Activated naive CD4-positive, alpha-beta T cell treated with Interleukin-2 at 50 U/mL for 16 hours (primary cell): ENCODE data around the gene NPHP1.
"Not testable (repeated sequence)": the region's sequence is repeated elsewhere in the genome, so short reads cannot be mapped to it uniquely, and the experiment has no call there.

ENCODE experiments used
- DNase-seq: peaks from one replicate; pipeline ENCODE4 v3.0.0-alpha.2; 2020

Gene NPHP1

DNA sequence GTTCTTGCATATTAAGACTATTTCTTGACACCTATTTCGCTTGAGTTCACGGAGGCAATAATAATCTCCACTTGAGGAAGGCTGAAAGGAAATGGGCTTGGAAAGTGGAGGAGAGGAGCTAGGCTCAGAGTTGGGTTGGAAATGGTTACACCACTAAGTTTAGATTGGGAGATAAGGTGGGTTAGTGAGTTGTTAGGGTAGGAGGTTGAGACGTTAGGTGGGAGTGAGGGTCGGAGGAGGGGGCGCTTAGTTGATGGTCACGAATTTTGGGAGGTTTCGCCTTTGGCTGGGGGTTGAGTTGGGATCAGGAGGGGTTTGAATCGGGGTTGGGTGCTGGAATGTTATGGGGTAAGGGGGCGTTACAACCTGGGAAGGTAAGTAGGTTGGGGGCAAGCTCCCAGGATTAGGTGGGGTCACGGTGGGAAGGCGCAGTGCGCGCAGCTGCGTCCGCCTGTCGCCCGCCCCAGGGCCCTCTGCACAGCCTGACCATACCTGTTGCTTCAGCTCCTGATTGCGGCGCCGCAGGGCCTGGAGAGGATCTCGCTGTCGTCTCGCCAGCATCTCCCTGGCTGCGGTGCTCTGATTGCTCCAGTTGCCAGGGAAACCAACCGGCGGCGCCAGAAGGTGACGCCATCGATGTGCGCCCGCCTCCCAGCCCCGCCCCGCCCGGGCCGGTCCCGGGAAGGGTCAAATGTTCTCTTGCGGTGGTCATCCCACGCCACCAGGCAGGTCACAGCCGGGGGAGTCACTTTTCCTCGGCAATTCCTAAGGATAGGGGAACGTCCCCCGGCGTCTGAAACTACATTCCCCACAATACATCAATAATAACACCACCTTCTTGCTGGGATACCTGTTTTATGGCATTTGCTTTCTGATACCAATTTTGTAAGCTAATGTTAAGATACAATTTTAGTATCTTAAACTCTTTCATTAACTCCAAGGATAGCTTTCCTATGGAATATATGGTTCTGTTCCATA lies at the start of gene NPHP1:
TSS of gene NPHP1 (minus strand) at position 606 of the 978 bp plus-strand sequence. CDS start at position 561, 45 bp downstream.
- DNase-seq = peak; percentile 86

- not testable (repeated sequence) for DNase-seq
Measured at GRCh38 chr2:110248081-110248795, 43.4 kb upstream of the NPHP1 start.

GRCh38 chr2:110245488-110246435 lies 40.9 kb upstream of the NPHP1 start:
- DNase-seq = not testable (repeated sequence)

GRCh38 chr2:110243283-110243682 lies 38.5 kb upstream of the NPHP1 start:
- DNase-seq = not testable (repeated sequence)

DNA sequence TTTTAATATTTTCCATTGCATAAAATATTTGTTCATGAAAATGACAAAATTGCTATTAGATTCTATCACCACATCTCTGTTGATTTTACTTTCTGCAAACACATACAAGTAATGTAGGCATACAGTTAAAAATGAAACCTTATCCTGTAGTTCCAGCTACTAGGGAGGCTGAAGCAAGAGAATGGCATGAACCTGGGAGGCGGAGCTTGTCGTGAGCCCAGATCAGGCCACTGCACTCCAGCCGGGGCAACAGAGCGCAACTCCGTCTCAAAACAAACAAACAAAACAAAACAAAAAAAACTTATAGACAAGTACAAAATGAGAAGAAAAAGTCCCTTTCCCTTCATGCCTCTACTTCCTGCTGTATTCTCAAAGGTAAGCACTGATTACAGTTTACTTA lies 29.7 kb upstream of the NPHP1 start:
- DNase-seq = not testable (repeated sequence)

GRCh38 chr2:110229886-110230285 lies 25.1 kb upstream of the NPHP1 start:
- not testable (repeated sequence) for DNase-seq

GRCh38 chr2:110222626-110223025 lies 17.8 kb upstream of the NPHP1 start:
- not testable (repeated sequence) for DNase-seq

- DNase-seq = no peak
Measured at GRCh38 chr2:110221938-110222337, 17.1 kb upstream of the NPHP1 start.

DNA sequence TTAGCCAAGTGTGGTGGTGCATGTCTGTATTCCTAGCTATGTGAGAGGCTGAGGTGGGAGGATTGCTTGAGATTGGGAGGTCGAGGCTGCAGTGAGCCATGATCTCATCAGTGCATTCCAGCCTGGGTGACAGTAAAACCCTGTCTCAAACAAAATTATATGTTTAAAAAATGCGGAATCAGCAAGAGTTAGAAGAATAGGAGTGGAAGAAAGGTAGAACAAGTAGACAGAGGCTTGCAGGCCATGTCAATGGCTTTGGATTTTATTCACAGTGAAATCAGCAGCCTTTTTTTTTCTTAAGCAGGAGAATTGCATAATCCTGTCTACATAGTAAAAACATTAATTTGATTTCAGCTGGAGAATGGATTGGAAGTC lies 15.4 kb upstream of the NPHP1 start:
- no peak for DNase-seq

DNA sequence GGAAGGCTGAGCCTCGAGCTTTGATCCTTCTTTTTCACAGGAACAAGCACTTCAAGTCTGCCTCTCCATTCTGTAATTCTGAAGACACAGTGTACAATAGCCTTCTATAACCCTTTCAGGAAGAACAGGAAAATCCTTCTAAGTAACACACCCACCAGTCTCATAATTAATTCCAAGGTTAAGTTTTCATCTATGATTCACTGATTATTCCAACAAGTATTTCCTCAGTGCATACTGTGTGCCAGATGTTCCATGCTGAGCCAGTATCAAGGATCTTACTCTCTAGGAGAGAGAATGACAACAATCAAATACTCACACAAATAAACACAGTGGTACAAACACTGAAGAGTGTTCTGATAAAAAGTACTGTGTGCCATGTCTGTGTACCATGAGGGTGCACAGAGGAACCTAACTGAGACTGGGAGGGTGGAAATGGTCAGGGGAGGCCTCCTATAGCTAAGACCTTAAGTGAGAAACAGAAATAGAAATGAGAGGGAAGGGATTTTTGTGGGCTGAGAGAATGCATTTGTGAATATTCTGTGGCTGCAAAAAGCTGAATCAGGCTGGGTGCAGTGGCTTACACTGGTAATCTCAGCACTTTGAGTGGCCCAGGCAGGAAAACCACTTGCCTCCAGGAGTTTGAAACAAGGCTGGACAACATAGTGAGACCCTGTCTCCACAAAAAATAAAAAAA lies 14.8 kb upstream of the NPHP1 start:
- no peak for DNase-seq

- DNase-seq = not testable (repeated sequence)
Measured at GRCh38 chr2:110218889-110219288, 14.1 kb upstream of the NPHP1 start.

GRCh38 chr2:110216803-110217202 lies 12.0 kb upstream of the NPHP1 start:
- no peak for DNase-seq

DNA sequence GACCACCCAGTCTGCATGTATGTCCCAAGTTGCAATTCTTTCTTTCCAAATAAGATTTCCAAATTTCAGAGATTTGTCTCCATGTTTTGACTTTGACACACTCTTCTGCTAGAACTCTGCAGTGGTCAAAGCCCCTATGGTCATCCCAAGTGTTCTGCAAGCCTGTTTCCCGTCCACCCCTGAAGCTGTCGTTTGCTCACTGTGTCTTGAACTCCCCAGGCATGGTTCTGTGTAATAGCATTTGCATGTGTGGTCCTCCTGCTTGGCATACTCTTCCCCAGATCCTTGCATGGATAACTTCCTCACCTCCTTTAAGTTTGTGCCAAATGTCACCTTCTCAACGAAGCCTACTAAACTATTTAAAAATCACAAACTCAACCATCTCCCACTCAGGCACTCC lies 11.4 kb upstream of the NPHP1 start:
- DNase-seq = no peak

DNA sequence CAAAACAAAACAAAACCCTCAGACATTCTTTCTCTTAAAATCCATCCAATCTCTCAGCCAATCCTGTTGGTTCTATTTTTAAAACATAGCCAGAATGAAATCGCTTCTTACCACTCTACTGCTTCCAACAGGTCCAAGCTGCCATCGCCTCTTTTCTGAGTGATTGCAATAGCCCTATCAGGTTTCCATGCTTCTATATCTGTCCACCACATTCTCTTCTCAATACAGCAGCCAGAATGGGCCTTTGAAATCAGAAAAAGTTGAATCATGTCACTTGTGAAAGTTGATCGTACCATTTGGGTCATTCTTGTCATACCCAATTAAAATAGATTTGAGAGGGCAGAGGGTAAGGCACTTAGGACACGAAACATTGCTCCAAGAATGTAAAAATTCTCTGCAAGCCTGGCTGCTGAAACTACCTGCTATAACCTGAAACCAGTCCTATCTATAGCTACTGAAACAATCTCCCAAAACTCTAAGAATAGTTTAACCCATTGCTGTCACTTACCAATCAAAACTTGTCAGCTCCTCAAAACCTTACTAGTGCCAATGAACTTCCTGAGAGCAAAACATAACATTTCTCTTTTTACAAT lies 10.8 kb upstream of the NPHP1 start:
- no peak for DNase-seq

- no peak for DNase-seq
Measured at GRCh38 chr2:110215091-110215490, 10.3 kb upstream of the NPHP1 start.

- DNase-seq = not testable (repeated sequence)
Measured at GRCh38 chr2:110213522-110213921, 8.7 kb upstream of the NPHP1 start.

DNA sequence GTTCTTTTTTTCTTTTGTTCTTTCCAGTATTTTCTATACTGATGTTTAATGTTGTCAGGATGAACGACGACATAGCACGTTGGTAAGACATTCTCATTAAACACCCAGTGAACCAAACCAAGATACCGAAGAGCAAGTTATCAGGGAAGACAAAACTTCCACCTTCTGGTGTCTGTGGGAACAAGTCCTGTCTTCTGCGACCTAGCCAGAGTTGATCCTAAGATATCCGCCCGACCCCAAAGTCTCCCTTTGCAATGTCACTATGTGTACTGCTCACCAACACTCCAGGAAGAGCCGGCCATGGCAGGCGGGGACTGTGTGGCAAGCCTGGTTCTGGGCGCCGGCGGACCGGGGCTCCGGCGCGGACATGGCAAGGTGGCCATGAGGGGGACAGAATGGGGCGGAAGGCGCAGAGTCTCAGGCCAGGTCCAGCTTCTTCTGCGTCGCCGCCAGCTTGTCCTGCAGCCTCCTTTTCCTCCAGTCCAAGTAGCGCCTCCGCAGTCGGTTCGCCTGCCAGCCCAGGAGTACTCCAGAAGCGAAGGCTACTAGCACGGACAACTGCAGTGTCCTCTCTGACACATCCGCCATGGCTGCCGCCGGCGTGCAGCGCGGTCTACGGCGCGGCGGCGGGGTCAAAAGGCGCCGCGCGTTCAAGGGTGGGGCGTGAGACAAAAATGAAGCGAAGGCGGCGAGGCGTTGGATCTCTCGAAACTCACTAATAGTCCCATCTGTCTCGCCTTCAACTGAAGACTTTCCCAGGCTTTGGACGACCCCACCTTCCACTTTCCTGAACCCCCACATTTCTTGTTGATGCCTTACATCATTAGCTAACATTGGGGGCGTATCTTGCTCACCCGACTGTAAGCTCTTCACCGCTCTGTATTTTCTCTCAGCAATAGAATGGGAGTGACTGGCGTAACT lies 7.4 kb upstream of the NPHP1 start, which contains the start of gene MTLN:
TSS of gene MTLN (minus strand) at position 610 of the 921 bp plus-strand sequence. CDS start at position 588, 22 bp downstream.
- peak; percentile 77 for DNase-seq

DNA sequence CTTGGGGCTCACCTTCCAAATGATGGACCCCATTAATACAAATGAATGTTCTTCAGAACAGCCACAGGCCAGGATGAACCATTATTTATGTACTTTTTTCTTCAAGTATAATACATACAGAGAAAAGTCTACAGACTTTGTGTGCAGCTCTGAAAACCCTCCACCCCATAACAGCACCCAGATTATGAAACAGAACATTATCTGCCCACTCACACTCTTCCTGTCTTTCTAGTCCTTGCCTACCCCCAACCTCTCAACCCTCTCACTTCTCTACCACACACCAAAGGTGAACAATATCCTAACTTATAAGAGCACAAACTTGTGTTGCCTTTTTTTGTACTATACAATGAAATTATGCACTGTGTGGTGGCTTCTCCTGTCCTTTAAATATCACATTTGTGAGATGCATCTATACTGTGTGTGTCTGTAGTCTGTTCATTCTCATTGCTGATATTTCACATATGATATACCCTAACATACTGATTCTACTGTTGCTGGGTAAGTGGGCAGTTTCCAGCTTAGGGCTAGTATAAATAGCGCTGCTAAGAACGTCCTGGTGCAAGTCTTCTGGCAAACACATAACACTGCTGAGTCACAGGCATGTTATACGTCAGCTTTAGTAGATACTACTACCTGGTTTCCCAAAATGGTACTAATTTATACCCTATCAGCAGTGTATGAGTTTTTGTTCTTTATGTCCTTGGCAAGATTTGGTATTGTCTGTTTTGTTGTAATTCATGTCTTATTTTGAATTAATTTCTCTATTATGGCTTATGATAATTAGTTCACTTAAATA lies 1.0 kb upstream of the NPHP1 start:
- no peak for DNase-seq

- no peak for DNase-seq
Measured at GRCh38 chr2:110198016-110198415, 6.8 kb downstream of the NPHP1 start.
